ENCODE data around the gene NAALADL2. TPM values are rescaled to one million over a fixed set of nuclear protein-coding genes. Genes with fewer than 3 reads are reported as not detected.

NAALADL2 gene
- total and polyA plus RNA-seq, 2 donors (not counting 1 experiment from before 2014, with no cell fraction given): 8.8 to 11.6 TPM

DNA sequence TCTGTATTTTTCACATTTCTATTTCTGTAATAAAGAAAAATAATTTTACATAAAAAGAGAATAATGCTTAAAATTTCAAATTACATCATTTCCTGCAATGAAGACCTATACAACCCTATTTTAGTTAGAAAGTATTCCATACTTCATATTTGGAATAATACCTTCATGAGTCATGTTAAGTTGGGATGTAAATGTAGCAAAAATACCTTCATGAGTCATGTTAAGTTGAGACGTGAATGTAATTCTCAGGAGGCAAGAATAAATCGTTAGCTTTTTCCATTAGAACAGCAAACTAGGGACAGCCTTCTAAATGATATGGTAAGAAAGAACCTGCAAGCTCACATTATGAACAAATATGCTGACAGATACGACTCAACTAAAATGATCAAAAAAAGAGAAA lies 91.9 kb downstream of the NAALADL2 start:
- H3K4me2 ChIP-seq (ENCODE audit: extremely low read depth, insufficient read depth, low read length): no peak overlapping the region
- peak; percentile 68 to 92 for DNase-seq (ENCODE audit: low read depth in 2 of 2)

DNA sequence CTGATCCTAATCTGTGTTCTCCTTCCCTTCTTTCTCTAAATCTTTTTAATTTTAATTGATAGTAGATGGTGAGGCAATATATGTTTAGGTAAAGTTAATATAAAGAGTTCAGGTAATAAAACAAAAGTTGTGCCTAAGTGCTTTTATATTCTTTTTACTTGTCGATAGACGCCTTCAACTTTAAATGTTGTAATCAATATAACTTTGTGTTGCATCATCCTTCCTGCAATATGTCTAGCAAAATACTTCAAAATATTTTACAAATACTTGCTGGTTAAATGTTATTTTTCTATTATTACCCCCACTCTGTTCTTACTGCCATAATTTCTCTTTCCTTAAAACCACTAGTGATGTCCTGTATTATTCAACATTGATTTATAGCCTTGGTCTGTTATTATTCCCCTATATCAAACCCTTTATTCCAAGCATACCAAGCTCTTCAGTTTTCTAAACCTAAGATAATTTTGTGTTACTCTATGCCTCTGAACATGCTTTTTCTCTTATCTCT lies 92.4 kb downstream of the NAALADL2 start:
- Histone ChIP-seq H3K36me3 (ENCODE audit: control insufficient read depth, insufficient read depth, low read length) (no peaks in the 10 kb centered on the region), H3K4me1 (ENCODE audit: control insufficient read depth, extremely low read depth, insufficient read depth, low read length) (peaks cover 12% of the 10 kb centered on the region), H3K4me2 (ENCODE audit: extremely low read depth, insufficient read depth, low read length) (no peak overlapping the region), H3K9ac (ENCODE audit: insufficient read depth, low read length) (no peak overlapping the region), H4K20me1 (ENCODE audit: control insufficient read depth, extremely low read depth, insufficient read depth, low read length) (no peaks in the 10 kb centered on the region), H3K27ac (ENCODE audit: insufficient read depth, low read length) (peak overlapping the region; percentile 15), H3K79me2 (ENCODE audit: control insufficient read depth, insufficient read depth, low read length) (no peaks in the 10 kb centered on the region), H3K4me3 (replicated peaks in 1 of 4; ENCODE audit: control extremely low read depth in 1 of 4, insufficient read depth in 1 of 4, low read depth in 3 of 4, low read length in 4 of 4) (no peak overlapping the region), H2AFZ (ENCODE audit: low read length) (no peak overlapping the region), H3K27me3 (ENCODE audit: control insufficient read depth, insufficient read depth, low read length) (no peaks in the 10 kb centered on the region), H3K9me3 (ENCODE audit: control insufficient read depth, insufficient read depth, low read depth, low read length) (no peaks in the 10 kb centered on the region)
- peak in 1 of 2 donors; percentile 12 for DNase-seq (ENCODE audit: low read depth in 2 of 2)
- TF ChIP-seq CTCF (conservative IDR thresholded peaks at IDR 0.05 in 1 of 2, IDR thresholded peaks at IDR 0.05 in 1 of 2; ENCODE audit: low read depth in 1 of 2, low read length in 2 of 2) (no peak), EZH2 (IDR thresholded peaks at IDR 0.05; ENCODE audit: low read length, missing control alignments) (no peak)

More for the DNA sequence above, 91.9 kb downstream of the NAALADL2 start:
- no peak overlapping the region for H2AFZ ChIP-seq (ENCODE audit: low read length)
- H3K79me2 ChIP-seq (ENCODE audit: control insufficient read depth, insufficient read depth, low read length): no peaks in the 10 kb centered on the region
- peaks cover 12% of the 10 kb centered on the region for H3K4me1 ChIP-seq (ENCODE audit: control insufficient read depth, extremely low read depth, insufficient read depth, low read length)
- H4K20me1 ChIP-seq (ENCODE audit: control insufficient read depth, extremely low read depth, insufficient read depth, low read length): no peaks in the 10 kb centered on the region
- H3K9ac ChIP-seq (ENCODE audit: insufficient read depth, low read length): no peak overlapping the region
- H3K9me3 ChIP-seq (ENCODE audit: control insufficient read depth, insufficient read depth, low read depth, low read length): no peaks in the 10 kb centered on the region
- no peaks in the 10 kb centered on the region for H3K36me3 ChIP-seq (ENCODE audit: control insufficient read depth, insufficient read depth, low read length)
- H3K27ac ChIP-seq (ENCODE audit: insufficient read depth, low read length): peak overlapping the region; percentile 78
- no peak for TF ChIP-seq EZH2 (IDR thresholded peaks at IDR 0.05; ENCODE audit: low read length, missing control alignments)
- no peak for TF ChIP-seq CTCF (conservative IDR thresholded peaks at IDR 0.05 in 1 of 2, IDR thresholded peaks at IDR 0.05 in 1 of 2; ENCODE audit: low read depth in 1 of 2, low read length in 2 of 2)
- no peak overlapping the region for H3K4me3 ChIP-seq (replicated peaks in 1 of 4; ENCODE audit: control extremely low read depth in 1 of 4, insufficient read depth in 1 of 4, low read depth in 3 of 4, low read length in 4 of 4)
- no peaks in the 10 kb centered on the region for H3K27me3 ChIP-seq (ENCODE audit: control insufficient read depth, insufficient read depth, low read length)

DNA sequence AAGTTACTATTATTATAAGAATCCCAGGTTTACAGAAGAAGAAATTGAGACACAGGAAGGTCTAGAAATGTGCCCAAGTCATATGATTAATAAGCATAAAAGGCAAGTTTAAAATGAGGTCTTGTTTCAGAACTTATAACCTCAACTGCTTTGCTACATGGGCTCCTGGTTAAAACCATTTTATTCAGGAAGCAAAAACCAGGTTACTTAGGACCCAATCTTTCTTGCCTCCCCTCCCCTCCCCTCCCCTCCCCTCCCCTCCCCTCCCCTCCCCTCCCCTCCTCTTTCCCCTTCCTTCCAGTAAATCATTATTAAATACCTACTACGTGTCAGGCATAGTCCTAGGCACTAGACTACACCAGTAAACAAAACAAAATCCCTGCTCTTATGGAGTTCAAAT lies 93.9 kb downstream of the NAALADL2 start:
- no peak overlapping the region for H3K4me3 ChIP-seq (replicated peaks in 1 of 4; ENCODE audit: control extremely low read depth in 1 of 4, insufficient read depth in 1 of 4, low read depth in 3 of 4, low read length in 4 of 4)
- no peak overlapping the region for H3K27ac ChIP-seq (ENCODE audit: insufficient read depth, low read length)
- H2AFZ ChIP-seq (ENCODE audit: low read length): no peak overlapping the region
- DNase-seq (ENCODE audit: low read depth in 2 of 2): no peak
- H3K9me3 ChIP-seq (ENCODE audit: control insufficient read depth, insufficient read depth, low read depth, low read length): no peaks in the 10 kb centered on the region
- no peaks in the 10 kb centered on the region for H4K20me1 ChIP-seq (ENCODE audit: control insufficient read depth, extremely low read depth, insufficient read depth, low read length)
- H3K4me1 ChIP-seq (ENCODE audit: control insufficient read depth, extremely low read depth, insufficient read depth, low read length): peaks cover 23% of the 10 kb centered on the region
- no peak overlapping the region for H3K9ac ChIP-seq (ENCODE audit: insufficient read depth, low read length)
- TF ChIP-seq CTCF (conservative IDR thresholded peaks at IDR 0.05 in 1 of 2, IDR thresholded peaks at IDR 0.05 in 1 of 2; ENCODE audit: low read depth in 1 of 2, low read length in 2 of 2) (no peak), EZH2 (IDR thresholded peaks at IDR 0.05; ENCODE audit: low read length, missing control alignments) (no peak)
- H3K4me2 ChIP-seq (ENCODE audit: extremely low read depth, insufficient read depth, low read length): no peak overlapping the region
- no peaks in the 10 kb centered on the region for H3K27me3 ChIP-seq (ENCODE audit: control insufficient read depth, insufficient read depth, low read length)
- no peaks in the 10 kb centered on the region for H3K36me3 ChIP-seq (ENCODE audit: control insufficient read depth, insufficient read depth, low read length)
- H3K79me2 ChIP-seq (ENCODE audit: control insufficient read depth, insufficient read depth, low read length): no peaks in the 10 kb centered on the region
